ENCODE measurements around the gene CACNG8. TPM values are rescaled to one million over a fixed set of nuclear protein-coding genes. Genes with fewer than 3 reads are reported as not detected.

CACNG8 gene
- total and polyA plus RNA-seq, 2 experiments from 2014 or later: 0.06 to 0.13 TPM

- TF ChIP-seq EZH2 (IDR thresholded peaks at IDR 0.05; ENCODE audit: borderline replicate concordance) (peak; percentile 59), EZH2phosphoT487 (IDR thresholded peaks at IDR 0.05; ENCODE audit: low read depth, severe bottlenecking, unreplicated experiment) (no peak)
- DNase-seq (ENCODE audit: low spot score): peak; percentile 85
- H3K27ac ChIP-seq: no peak overlapping the region
- H2AFZ ChIP-seq: peak overlapping the region; percentile 88
- H3K9me3 ChIP-seq (ENCODE audit: low read depth): no peaks in the 10 kb centered on the region
- H3K4me2 ChIP-seq: peak overlapping the region; percentile 82
- no peaks in the 10 kb centered on the region for H4K20me1 ChIP-seq (ENCODE audit: insufficient read depth, poor library complexity, severe bottlenecking)
- peaks cover 8% of the 10 kb centered on the region for H3K4me1 ChIP-seq (ENCODE audit: insufficient read depth)
- no peaks in the 10 kb centered on the region for H3K36me3 ChIP-seq (replicated peaks; ENCODE audit: insufficient read depth, low read depth)
- H3K9me2 ChIP-seq (replicated peaks; ENCODE audit: insufficient read depth): no peaks in the 10 kb centered on the region
- H3K27me3 ChIP-seq: peaks cover 29% of the 10 kb centered on the region
- no peaks in the 10 kb centered on the region for H3K79me2 ChIP-seq
- WGBS (ENCODE audit: low lambda C conversion rate, missing lambda C conversion rate): 5% methylated on average over 48 of the region's 54 CpGs
- H3K4me3 ChIP-seq: peak overlapping the region; percentile 4
These were observed 15.4 kb downstream of the CACNG8 start for GRCh38 chr19:53977991-53978731.

DNA sequence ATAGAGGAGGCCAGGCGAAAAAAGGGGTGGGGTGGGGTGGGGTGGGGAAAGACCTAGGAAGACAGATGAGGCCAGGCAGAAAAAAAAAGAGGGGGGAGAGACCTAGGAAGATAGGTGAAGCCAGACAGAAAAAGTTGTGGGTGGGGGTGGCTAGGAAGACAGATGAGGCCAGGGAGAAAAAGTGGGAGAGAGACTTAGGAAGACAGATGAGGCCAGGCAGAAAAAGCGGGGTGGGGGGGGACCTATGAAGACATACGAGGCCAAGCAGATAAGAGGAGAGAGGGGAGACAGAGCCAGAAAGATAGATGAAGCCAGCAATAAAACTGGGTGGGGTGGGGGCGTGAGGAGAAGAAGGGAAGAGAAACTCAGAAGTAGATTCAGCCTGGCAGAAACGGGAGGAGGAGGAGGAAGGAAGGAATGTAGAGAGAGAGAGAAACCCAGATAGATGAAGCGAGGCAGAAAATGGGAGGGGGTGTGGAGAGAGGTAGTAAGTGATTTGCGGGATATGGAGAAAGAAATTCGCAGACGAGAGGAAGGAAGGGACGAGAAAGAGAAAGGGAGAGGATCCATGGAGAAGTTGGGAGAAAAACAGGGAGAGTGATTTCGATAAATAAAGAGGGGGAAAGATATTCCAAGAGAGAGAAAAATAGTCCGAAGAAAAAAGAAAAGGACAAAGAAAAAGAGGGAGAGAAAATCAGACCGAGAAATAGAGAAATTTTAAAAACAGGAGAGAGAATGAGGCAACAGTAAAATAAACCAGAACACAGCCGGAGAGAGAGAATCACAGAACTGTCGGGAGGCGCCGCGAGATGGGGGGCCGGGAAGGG lies 16.5 kb downstream of the CACNG8 start:
- 10% methylated on average over 13 of the region's 19 CpGs for WGBS (ENCODE audit: low lambda C conversion rate, missing lambda C conversion rate)
- Histone ChIP-seq H3K9me2 (replicated peaks; ENCODE audit: insufficient read depth) (no peaks in the 10 kb centered on the region), H3K79me2 (no peaks in the 10 kb centered on the region), H2AFZ (peak overlapping the region; percentile 37), H3K4me2 (peak overlapping the region; percentile 81), H3K27me3 (peaks cover 37% of the 10 kb centered on the region), H4K20me1 (ENCODE audit: insufficient read depth, poor library complexity, severe bottlenecking) (no peaks in the 10 kb centered on the region), H3K27ac (no peak overlapping the region), H3K9me3 (ENCODE audit: low read depth) (no peaks in the 10 kb centered on the region), H3K4me1 (ENCODE audit: insufficient read depth) (peaks cover 8% of the 10 kb centered on the region), H3K36me3 (replicated peaks; ENCODE audit: insufficient read depth, low read depth) (no peaks in the 10 kb centered on the region), H3K4me3 (no peak overlapping the region)
- no peak for DNase-seq (ENCODE audit: low spot score)
- TF ChIP-seq EZH2phosphoT487 (IDR thresholded peaks at IDR 0.05; ENCODE audit: low read depth, severe bottlenecking, unreplicated experiment): no peak
- TF ChIP-seq EZH2 (IDR thresholded peaks at IDR 0.05; ENCODE audit: borderline replicate concordance): peak; percentile 72
- no peak for TF ChIP-seq CTCF (IDR thresholded peaks at IDR 0.05; ENCODE audit: poor library complexity)

DNA sequence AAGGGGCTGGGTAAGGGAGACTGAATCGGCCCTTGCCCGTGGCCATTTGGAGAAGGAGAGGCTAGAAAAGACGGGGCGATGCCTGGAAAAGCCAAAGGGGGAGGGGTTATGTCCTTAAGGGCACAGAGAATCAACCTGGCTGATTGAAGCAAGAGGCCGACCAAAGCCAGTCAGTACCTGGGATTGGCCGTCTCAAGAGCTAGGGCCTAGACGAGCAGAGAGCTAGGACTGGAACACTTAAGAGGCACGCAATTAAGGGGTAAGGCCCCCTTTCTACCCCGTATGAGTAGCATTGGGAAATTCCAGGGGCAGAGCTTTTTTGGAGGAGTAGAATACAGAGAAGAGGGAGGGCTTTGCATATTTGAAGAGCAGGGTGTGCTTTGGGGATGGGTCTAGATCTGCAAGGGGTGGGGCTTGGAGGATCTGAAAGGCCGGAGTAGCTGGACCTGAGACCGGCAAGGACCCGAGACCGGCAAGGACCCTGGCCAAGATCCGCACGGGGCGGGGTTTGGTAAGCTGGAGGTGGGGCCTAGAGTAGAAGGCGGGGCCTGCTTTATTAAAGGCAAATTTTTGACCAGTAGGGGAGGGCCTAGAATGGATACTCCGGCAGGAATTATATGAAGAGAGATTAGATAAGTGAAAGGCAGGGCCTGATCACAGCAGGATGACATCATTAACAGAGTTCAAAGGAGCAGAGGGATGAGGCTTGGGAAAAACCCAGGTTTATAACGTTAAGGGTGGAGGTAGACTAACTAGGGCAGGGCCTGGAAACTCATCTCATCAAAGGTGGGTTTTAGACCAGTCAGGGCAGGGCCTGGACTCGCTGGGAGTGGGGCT lies 18.0 kb downstream of the CACNG8 start:
- Histone ChIP-seq H3K9me2 (replicated peaks; ENCODE audit: insufficient read depth) (no peaks in the 10 kb centered on the region), H3K36me3 (replicated peaks; ENCODE audit: insufficient read depth, low read depth) (no peaks in the 10 kb centered on the region), H3K4me3 (no peak overlapping the region), H3K79me2 (no peaks in the 10 kb centered on the region), H3K9me3 (ENCODE audit: low read depth) (no peaks in the 10 kb centered on the region), H4K20me1 (ENCODE audit: insufficient read depth, poor library complexity, severe bottlenecking) (no peaks in the 10 kb centered on the region), H3K4me2 (peak overlapping the region; percentile 81), H3K4me1 (ENCODE audit: insufficient read depth) (peaks cover 8% of the 10 kb centered on the region), H2AFZ (peak overlapping the region; percentile 37), H3K27ac (peak overlapping the region; percentile 42), H3K27me3 (peaks cover 37% of the 10 kb centered on the region)
- peak; percentile 67 for DNase-seq (ENCODE audit: low spot score)
- TF ChIP-seq EZH2 (IDR thresholded peaks at IDR 0.05; ENCODE audit: borderline replicate concordance) (no peak), CTCF (IDR thresholded peaks at IDR 0.05; ENCODE audit: poor library complexity) (no peak), EZH2phosphoT487 (IDR thresholded peaks at IDR 0.05; ENCODE audit: low read depth, severe bottlenecking, unreplicated experiment) (no peak)
- 29% methylated on average over 20 of the region's 20 CpGs for WGBS (ENCODE audit: low lambda C conversion rate, missing lambda C conversion rate)

Data from hepatocyte (in vitro differentiated cells).